Measurements from ENCODE around the gene SEZ6L2. TPM values are rescaled to one million over a fixed set of nuclear protein-coding genes. Genes with fewer than 3 reads are reported as not detected.

SEZ6L2 gene
- total and polyA plus RNA-seq, 2 of the 8 experiments (the other 6 are each of a cell fraction or from before 2014, with no cell fraction given): 43.5 to 47.7 TPM

DNA sequence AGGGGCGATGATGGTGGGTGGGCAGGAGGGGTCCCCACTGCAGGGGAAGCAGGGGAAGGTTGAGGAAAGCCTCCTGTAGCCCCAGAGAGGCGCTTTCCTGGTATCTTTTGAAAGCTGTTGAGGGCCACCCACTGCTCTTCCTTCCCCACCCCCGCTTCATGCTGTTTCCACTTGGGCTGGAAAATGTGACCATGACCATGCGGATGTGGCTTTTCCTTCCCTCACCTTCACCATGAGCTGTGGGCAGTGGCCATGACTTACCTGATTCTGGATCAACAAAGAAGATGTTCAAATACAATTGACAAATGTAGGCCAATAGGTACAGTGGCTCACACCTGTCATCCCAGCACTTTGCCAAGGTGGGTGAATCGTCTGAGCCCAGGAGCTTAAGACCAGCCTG, 65.3 kb downstream of the SEZ6L2 start:
- no peak overlapping the region for H3K56ac ChIP-seq (replicated peaks; ENCODE audit: insufficient read length, low read depth, low read length)
- no peaks in the 10 kb centered on the region for H3K9me3 ChIP-seq (ENCODE audit: insufficient read depth in 2 of 2, low read depth in 1 of 2, low read length in 1 of 2)
- DNase-seq (ENCODE audit: low read depth in 1 of 2, low spot score in 2 of 2) (no peak), FAIRE-seq (no peak)
- no peak overlapping the region for H3K14ac ChIP-seq (ENCODE audit: insufficient read length)
- H2BK20ac ChIP-seq (ENCODE audit: low read length): no peak overlapping the region
- H3K27me3 ChIP-seq (replicated peaks in 1 of 4; ENCODE audit: control insufficient read depth in 3 of 4, extremely low read depth in 1 of 4, insufficient read depth in 3 of 4, low read length in 3 of 4): 0 out of 7 replicates have a peak, but pooled peaks cover 0 to 3% (median 0%) of the 10 kb centered on the region in 4 experiments
- no peak overlapping the region for H3K4me2 ChIP-seq (ENCODE audit: insufficient read depth in 1 of 2, low read depth in 2 of 2, low read length in 2 of 2)
- H4K20me1 ChIP-seq (replicated peaks in 1 of 2; ENCODE audit: control insufficient read depth in 1 of 2, insufficient read depth in 2 of 2, low read length in 2 of 2): no peaks in the 10 kb centered on the region
- no peak overlapping the region for H2BK12ac ChIP-seq (ENCODE audit: low read depth, low read length)
- no peak overlapping the region for H3K4me3 ChIP-seq (ENCODE audit: extremely low read depth in 1 of 4, insufficient read depth in 2 of 4, low read depth in 3 of 4, low read length in 4 of 4)
- no peak overlapping the region for H2AK5ac ChIP-seq (ENCODE audit: low read depth, low read length)
- no peak overlapping the region for H3K18ac ChIP-seq (ENCODE audit: extremely low read depth, low read length)
- H4K5ac ChIP-seq (ENCODE audit: insufficient read length, low read depth, low read length): no peak overlapping the region
- no peak overlapping the region for H3K23ac ChIP-seq (ENCODE audit: insufficient read length)
- no peaks in the 10 kb centered on the region for H3K23me2 ChIP-seq (ENCODE audit: low read depth, low read length)
- peaks cover 0 to 2% (median 0%) of the 10 kb centered on the region in 4 experiments; a peak in 1 of 7 replicates for H3K4me1 ChIP-seq (replicated peaks in 1 of 4; ENCODE audit: control insufficient read depth in 3 of 4, insufficient read depth in 4 of 4, low read length in 3 of 4)
- no peak overlapping the region for H2BK15ac ChIP-seq (ENCODE audit: low read length)
- no peak overlapping the region for H4K91ac ChIP-seq (replicated peaks; ENCODE audit: insufficient read length, low read length)
- H3K4ac ChIP-seq (replicated peaks; ENCODE audit: insufficient read length, low read depth, low read length): no peak overlapping the region
- 95% methylated on average over 5 of the region's 5 CpGs; no CpG with 5 or more reads in 1 of the 2 experiments for WGBS, 2 experiments (ENCODE audit: extremely low coverage in 1 of 2, insufficient coverage in 1 of 2, insufficient read length in 1 of 2, insufficient replicate concordance in 2 of 2, low coverage in 1 of 2, low lambda C conversion rate in 2 of 2, missing lambda C conversion rate in 1 of 2)
- no peaks in the 10 kb centered on the region for H3K36me3 ChIP-seq (ENCODE audit: control insufficient read depth in 2 of 4, insufficient read depth in 4 of 4, low read length in 3 of 4)
- H3K79me2 ChIP-seq (ENCODE audit: control insufficient read depth in 1 of 2, insufficient read depth in 2 of 2, low read length in 2 of 2): no peaks in the 10 kb centered on the region
- H2BK120ac ChIP-seq (replicated peaks; ENCODE audit: low read depth, low read length): no peak overlapping the region
- ChIA-PET CTCF (ENCODE audit: partially characterized antibody) (interaction anchor here (0.6 to 3.6 kb wide), 7 partner anchors 9 to 127 kb away, joined by 3 to 27 read pairs (median 3); partner anchors contain the start of gene CDIPT), POLR2A (ENCODE audit: partially characterized antibody) (interaction anchor here (1.0 to 3.0 kb wide), 4 partner anchors 9 to 18 kb away, joined by 4 to 16 read pairs (median 8); partner anchors contain the start of gene PAGR1)
- H3K27ac ChIP-seq (ENCODE audit: low read depth, low read length): no peak overlapping the region
- H3K79me1 ChIP-seq (ENCODE audit: low read depth, low read length): no peaks in the 10 kb centered on the region
- no peak overlapping the region for H2BK5ac ChIP-seq (ENCODE audit: low read depth, low read length)
- no peak overlapping the region for H4K8ac ChIP-seq (ENCODE audit: extremely low read depth, insufficient read depth, low read length)
- no peak overlapping the region for H2AFZ ChIP-seq (ENCODE audit: low read length)
- no peak overlapping the region for H3K9ac ChIP-seq (replicated peaks in 1 of 4; ENCODE audit: extremely low read depth in 1 of 4, low read depth in 3 of 4, low read length in 3 of 4)
- TF ChIP-seq CREB1 (IDR thresholded peaks at IDR 0.05) (no peak), SUZ12 (IDR thresholded peaks at IDR 0.05; ENCODE audit: low read length) (no peak), NRF1 (IDR thresholded peaks at IDR 0.05; ENCODE audit: low read depth, low read length) (no peak), CTBP2 (IDR thresholded peaks at IDR 0.05; ENCODE audit: borderline replicate concordance, insufficient read depth, insufficient read length, low read length) (no peak), KDM5A (IDR thresholded peaks at IDR 0.05; ENCODE audit: low read length) (no peak), FOSL1 (IDR thresholded peaks at IDR 0.05; ENCODE audit: insufficient read depth, low read depth, low read length) (no peak), EP300 (IDR thresholded peaks at IDR 0.05; ENCODE audit: borderline replicate concordance in 1 of 2, low read depth in 2 of 2, low read length in 2 of 2) (no peak), GTF2F1 (IDR thresholded peaks at IDR 0.05; ENCODE audit: borderline replicate concordance, low read depth, low read length) (no peak), TBP (IDR thresholded peaks at IDR 0.05; ENCODE audit: low read depth, low read length) (no peak), TAF7 (optimal IDR thresholded peaks at IDR 0.05; ENCODE audit: borderline replicate concordance, low read depth, low read length) (no peak)
- TF ChIP-seq, protein P1, sequence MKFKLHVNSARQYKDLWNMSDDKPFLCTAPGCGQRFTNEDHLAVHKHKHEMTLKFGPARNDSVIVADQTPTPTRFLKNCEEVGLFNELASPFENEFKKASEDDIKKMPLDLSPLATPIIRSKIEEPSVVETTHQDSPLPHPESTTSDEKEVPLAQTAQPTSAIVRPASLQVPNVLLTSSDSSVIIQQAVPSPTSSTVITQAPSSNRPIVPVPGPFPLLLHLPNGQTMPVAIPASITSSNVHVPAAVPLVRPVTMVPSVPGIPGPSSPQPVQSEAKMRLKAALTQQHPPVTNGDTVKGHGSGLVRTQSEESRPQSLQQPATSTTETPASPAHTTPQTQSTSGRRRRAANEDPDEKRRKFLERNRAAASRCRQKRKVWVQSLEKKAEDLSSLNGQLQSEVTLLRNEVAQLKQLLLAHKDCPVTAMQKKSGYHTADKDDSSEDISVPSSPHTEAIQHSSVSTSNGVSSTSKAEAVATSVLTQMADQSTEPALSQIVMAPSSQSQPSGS (IDR thresholded peaks at IDR 0.05; ENCODE audit: low read length): no peak
